GOT3 (cell line): ENCODE results near the gene MANSC1.
"Not testable (repeated sequence)": the region's sequence is repeated elsewhere in the genome, so short reads cannot be mapped to it uniquely, and the experiment has no call there.

ENCODE experiments used
- DNase-seq: peaks from one replicate; lab custom pipeline; 2025; ENCODE audit warnings: mixed read lengths; lab: John Stamatoyannopoulos, UW

MANSC1 gene

DNA sequence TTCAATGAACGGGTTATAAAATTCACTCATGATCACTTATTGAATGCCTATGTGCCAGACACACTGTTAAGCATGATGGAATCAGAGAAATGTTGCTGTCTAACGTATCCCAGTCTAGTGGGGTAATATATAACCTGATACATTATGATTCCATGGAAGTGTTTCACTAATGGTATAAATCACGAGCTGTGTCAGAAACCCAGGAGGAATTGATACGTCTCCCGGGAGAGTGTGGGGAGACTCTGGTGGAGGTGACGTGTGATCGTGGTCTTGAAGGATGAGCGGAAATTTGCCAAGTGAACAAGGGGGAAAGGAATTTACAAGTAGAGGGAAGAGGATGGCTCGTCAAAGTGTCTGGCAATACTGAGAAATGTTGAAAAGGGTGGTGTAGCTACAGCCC, 26.5 kb downstream of the MANSC1 start:
- no peak for DNase-seq

DNA sequence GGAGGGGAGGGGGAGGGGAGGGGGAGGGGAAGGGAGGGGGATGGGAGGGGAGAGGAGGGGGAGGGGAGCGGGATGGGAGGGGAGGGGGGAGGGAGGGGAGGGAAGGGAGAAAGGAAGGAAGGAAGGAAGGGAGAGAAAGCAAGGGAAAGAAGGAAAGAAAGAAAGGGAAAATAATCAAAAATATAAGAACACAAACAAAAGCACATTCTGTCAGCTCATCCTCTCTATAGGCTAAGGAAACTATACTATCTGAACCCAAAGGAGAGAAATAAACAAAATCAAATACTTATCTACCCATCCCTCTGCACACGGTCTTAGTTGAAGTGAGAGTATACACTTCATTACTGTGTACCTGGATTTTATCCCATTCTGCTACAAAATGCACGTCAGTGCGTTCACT, 26.9 kb downstream of the MANSC1 start:
- no peak for DNase-seq

DNA sequence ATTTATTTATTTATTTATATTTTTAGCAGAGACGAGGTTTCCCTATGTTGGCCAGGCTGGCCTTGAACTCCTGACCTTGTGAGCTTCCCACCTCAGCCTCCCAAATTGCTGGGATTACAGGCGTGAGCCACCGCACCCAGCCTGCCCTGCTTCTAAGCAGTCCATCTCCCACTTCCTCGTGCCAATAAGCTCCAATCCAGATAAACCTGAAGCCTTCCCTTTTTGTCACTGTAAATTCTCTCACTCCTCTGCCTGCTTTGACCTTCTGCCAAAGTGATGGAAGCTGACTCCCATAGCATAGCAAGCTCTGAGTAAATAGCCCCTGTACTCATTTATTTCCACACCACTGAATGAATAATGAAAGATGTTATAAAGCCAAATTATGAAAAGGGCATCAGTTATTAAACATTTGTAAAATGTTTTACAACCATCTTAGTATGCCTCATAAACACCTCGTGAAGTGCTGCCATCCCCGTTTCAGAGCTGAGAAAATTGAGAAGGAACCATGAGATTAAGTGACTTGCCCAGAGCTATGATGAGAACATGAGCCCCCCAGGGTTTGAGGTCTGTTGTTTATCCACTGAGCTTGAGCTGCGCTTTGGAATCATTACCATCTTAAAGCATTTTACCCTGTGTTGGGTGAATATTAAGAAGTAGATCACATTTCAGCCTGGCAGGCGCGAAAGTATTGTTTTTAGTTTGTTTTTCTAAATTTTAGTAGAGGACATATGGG, 30.4 kb downstream of the MANSC1 start:
- DNase-seq, result no peak

DNA sequence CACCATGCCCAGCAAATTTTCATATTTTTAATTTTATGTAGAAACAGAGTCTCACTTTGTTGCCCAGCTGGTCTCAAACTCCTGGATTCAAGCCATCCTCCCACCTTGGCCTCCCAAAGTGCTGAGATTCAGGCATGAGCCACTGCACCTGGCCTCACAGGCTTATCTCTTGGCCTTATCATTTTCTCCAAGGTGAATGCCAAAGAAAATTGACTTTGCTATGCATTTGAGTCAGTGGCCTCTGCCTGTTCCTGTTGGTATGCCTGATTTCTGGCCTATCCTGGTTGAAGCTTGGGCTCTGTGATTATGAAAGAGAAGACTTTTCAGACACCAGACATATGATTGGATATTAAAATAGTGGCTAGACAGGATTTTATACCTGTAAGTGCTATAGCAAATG, 34.2 kb downstream of the MANSC1 start:
- DNase-seq, result no peak

DNA sequence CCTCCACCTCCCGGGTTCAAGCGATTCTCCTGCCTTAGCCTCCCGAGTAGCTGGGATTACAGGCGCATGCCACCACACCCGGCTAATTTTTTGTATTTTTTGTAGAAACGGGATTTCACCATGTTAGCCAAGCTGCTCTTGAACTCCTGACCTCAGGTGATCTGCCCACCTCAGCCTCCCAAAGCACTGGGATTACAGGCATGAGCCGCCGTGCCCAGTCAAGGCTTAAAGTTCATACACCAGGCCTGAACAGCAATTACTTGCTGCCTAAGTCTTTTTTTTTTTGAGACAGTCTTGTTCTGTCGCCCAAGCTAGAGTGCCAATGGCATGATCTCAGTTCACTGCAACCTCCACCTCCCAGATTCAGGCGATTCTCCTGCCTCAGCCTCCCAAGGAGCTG, 39.3 kb downstream of the MANSC1 start:
- DNase-seq, result not testable (repeated sequence)

DNA sequence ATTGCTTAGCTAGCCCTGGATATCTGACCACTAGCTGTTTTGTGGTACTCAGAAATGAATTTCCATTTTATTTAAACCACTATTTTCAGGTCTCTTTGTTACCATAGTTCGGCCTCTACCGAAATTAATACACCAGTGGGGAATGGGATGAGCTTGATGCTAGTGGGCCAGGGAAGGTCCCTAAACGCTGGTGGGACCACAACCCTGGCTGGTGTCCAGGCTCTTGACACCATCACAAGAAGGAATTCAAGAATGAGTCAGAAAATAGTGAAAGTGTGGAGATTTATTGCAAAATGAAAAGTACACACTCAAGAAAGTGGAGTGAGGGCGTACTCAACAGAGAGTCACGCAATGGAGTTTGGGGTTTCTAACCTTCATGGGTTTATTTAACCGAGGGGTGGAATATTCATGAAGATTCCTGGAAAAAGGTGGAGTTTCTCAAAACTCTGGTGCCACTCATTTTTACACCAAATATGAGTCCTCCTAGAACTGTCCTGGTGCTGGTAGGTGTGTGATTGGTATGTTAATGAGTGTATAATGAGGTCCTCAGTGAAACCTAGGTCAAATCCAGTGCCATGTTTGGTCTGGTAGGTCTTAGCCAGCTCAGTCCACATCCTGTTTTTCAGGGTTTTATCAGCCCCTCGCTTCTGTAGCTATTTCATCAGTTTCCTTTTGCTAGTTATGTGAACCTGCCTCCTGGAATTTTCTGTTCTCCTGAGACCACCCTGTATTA, 44.3 kb downstream of the MANSC1 start:
- DNase-seq, result no peak

DNA sequence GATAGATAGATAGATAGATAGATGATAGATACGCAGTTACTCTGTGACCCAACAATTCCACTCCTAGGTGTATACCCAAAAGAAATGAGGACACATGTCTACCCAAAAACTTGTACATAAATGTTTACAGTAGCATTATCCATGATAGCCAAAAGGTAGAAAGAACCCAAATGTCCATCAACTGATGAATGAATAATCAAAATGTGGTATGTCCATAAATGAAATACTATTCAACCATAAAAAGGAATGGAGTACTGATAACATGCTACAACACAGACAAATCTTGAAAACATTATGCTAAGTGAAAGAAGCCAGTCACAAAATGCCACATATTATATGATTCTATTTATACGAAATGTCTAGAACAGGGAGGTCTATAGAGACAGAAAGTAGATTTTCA, 47.1 kb downstream of the MANSC1 start:
- no peak for DNase-seq

DNA sequence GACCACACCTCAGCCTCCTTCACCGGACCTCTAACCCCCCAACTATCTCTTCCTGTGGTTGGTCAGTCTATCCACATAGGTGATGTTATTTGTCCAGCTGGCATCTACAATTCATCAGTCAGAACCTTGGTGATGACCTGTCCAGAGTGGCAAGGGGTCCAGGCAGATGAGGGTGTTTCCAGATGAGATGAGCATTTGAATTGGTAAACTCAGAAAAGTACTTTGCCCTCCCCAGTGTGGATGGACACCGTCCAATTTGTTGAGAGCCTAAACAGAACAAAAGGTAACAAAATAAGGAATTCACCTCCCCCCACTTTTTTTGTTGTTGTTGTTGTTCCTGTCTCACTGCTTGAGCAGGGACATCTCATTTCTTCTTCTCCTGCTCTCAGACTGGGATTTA, 48.9 kb downstream of the MANSC1 start:
- no peak for DNase-seq

DNA sequence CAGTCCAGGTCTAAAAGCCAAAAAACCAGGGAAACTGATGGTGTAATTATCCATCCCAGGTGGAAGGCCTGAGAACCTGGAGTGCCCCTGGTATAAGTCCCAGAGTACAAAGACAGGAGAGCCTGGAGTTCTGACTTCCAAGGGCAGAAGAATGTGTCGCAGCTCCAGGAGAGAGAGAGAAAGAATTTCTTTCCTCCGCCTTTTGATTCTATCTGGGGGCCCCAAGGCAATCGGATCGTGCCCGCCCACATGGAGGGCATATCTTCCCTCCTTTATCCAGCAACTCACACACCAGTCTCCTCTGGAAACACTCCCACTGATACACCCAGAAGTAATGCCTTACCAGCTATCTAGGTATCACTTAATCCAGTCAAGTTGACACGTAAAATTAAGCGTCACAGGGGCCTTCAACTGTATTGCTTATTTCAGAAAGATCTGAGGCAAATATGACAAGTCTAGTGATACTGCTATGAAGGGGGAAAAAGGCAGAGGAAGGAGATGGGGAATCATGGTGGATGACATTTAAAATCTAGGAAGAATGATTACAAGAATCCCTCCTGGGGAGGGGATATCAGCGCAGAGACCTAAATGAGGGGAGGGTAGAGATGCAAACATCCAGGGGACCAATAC, 52.7 kb downstream of the MANSC1 start:
- DNase-seq, result no peak

DNA sequence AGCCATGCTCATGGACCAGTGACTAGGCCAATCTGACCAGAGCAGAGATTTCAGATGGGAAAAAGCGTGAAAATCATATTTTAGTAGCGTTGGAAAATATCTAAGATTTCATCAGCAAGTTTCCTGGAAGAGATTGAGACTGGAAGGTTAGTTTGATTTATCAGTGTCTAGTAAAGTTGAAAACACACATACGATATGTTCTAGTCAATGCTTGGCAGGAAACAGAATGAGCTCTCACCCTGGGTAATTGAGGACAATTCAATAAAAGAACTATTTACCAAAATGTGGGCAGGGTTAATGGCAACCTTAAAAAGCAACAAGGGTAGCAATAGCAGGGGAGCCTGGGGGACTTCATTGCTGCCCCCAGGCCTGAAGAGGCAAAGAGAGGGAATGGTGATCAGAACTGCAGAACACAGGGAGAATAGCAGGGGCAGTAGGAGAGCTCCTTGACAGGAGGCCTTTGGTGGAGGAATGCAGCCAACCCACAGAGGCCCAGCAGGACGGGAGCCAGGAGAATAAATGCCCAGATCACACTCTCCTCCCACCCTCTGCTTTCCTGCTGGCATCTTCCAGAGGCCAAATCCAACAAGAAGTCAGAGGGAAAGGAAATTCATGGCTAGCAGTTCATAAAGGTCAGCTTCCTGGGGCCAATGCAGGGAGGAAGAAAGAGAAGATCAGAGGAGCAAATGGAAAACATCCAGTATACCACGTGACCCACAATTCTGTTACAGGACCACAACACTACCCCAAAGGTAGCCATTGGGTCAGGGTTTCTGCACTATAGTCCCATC, 55.6 kb downstream of the MANSC1 start:
- DNase-seq, result no peak

DNA sequence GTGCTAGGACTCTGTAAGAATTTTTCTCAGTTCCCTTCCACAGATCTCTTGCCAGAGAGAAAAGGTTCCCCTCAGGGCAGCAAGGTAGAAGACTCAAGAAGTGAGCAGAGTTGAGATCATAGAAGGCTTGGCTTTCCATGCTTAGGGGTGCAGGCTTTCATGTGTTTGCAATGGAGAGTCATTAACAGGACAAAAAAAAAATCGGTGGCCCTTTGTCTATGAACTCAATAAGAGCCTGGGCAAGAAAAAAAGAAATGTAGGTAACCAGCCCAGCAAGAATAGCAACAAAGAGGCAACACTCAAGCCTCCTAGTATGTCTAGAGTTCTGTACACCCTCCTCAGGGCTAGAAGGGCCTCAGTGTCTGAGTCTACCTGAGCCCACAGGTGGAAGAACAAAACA, 59.8 kb downstream of the MANSC1 start:
- DNase-seq, result no peak

DNA sequence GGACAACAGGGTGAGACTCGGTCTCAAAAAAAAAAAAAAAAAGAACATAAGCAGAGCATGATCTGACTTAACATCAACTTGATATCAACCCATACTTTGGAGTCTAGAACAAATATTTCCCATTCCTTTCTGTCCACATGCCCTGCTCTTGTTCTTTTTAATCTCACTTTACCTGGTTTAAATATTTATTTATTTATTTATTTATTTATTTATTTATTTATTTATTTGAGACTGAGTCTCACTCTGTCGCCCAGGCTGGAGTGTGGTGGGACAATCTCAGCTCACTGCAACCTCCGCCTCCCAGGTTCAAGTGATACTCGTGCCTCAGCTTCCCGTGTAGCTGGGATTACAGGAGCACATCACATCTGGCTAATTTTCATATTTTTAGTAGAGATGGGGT, 63.6 kb downstream of the MANSC1 start:
- no peak for DNase-seq

DNA sequence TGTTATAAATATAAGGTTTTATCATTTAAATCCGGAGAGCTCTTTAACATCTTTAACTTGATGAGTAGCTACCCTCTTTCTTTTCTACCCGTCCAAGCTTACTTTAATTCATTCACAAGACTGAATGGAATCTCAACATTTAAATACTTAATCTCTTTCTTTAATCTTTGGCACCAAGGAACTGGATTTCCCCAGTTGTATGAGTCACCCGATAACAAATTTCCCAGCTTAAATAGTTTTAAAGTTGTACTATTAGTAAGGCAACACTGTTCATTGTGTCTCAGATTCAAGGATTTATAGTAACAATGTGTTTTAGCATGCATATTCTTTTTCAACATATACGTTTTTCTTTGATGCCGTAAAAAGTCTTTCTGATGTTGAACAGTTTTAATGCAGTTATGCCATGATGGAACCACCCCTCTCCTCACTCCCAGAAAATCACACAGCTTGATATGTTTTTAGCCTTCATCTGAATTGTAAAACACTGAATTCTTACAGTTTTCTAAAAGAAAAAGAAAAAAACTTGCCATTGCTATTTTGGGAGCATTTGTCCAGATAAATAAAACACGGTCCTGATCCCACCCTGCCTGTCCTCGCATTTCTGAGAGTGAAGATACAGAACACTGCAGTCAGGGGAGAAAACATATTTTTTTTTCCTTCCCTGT, 67.1 kb downstream of the MANSC1 start:
- no peak for DNase-seq

DNA sequence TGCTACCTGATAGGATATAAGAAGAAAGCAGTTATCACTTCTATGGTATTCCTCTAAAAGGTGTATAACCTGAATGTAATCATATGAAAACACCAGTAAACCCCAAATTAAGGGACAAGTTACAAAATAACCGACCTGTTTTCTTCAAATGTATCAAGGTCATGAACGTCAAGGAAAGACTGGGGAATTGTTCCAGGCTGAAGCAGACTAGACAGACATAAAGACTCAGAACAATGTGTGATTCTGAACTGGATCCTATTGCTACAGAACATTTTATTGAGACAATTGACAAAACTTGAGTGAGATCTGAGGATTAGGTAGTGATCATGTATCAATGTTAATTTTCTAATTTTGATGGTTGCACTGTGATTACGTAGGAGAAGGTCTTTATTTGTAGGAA, 67.8 kb downstream of the MANSC1 start:
- no peak for DNase-seq

DNA sequence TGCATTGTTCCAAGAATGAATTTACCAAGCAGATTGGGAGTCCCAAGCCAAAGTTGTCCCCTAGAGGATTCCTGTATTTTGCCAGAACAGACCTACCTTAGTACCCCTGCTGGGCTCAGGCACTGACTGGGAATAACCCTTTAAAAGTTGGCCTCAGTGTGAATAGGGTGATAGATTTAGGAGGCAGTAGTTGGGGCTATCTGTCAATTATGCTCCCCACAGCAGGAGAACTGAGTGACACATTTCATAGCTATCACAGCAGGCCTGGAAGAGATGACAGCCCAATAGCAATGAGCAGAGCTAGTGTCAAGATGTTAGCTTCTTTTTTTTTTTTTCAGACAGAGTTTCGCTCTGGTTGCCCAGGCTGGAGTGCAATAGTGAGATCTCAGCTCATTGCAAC, 68.9 kb downstream of the MANSC1 start:
- DNase-seq, result no peak

DNA sequence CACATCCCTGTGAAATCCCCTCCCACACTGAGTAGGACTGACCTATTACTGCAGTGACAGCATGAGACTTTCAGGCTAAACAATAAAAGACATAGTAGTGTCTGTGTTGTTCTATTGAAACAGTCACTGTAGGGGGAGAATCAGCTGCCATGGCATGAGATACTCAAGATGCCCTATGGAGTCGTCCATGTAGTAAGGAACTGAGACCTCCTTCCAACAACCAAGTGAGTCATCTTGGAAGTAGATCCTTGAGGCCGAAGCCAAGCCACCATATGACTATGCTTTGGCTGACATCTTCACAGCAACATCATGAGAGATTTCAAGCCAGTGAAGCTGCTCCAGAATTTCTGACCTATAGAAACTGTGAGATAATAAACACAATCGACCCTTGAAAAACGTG, 71.1 kb downstream of the MANSC1 start:
- no peak for DNase-seq
